HG03520 (cell line): Measurements from ENCODE around the gene TBX2.

Source experiments
- ATAC-seq: cut with Tn5 transposase; IDR thresholded peaks from one replicate; pipeline ENCODE4 v1.9.1; 2021; ENCODE audit warnings: mild to moderate bottlenecking, moderate library complexity; ENCODE audit not compliant: unreplicated experiment

Gene TBX2

GRCh38 chr17:61452301-61453290 lies 53.0 kb downstream of the TBX2 start, which contains the start of gene TBX4:
TSS of gene TBX4 (plus strand) at chr17:61452422. CDS start at chr17:61456491, 4,069 bp downstream.
- ATAC-seq, result no peak

- no peak for ATAC-seq
These were observed 54.1 kb downstream of the TBX2 start for GRCh38 chr17:61453566-61454380.

GRCh38 chr17:61454381-61455323 lies 55.0 kb downstream of the TBX2 start:
- ATAC-seq, result no peak

- no peak for ATAC-seq
These were observed 55.8 kb downstream of the TBX2 start for GRCh38 chr17:61455324-61456060.

- no peak for ATAC-seq
These were observed 56.5 kb downstream of the TBX2 start for GRCh38 chr17:61456061-61456681.

- ATAC-seq, result no peak
These were observed 57.1 kb downstream of the TBX2 start for GRCh38 chr17:61456688-61457225.

- no peak for ATAC-seq
These were observed 57.8 kb downstream of the TBX2 start for GRCh38 chr17:61457226-61457983.

GRCh38 chr17:61458000-61458399 lies 58.4 kb downstream of the TBX2 start:
- no peak for ATAC-seq

- ATAC-seq, result no peak
These were observed 58.9 kb downstream of the TBX2 start for GRCh38 chr17:61458421-61459141.
